ENCODE measurements around the gene TOGARAM2. TPM values are rescaled to one million over a fixed set of nuclear protein-coding genes. Genes with fewer than 3 reads are reported as not detected.

TOGARAM2 gene
- total and polyA plus RNA-seq, 2 experiments from 2014 or later: 1.8 TPM

DNA sequence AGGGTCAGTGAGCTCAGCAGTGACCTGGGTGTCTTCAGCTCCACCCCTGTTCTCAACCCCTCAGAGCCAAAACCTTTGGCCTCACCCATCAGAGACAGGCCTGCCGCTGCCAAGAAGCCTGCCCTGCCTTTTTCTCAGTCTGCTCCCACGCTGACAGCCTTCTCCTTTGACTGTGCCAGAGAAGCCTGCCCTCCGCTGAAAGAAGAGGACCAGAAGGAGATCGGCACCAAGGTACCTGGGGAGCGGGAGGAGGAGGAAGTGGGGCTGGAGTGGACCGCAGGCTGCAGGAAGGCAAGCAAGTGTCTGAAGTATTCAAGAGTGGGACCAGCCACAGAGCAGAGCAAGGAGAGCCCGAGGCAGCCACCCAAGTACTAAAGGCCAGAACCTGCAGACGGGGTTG lies 33.2 kb downstream of the TOGARAM2 start:
- Histone ChIP-seq H3K9me2 (ENCODE audit: insufficient read depth) (no peaks in the 10 kb centered on the region), H3K79me2 (replicated peaks; ENCODE audit: insufficient read depth) (no peaks in the 10 kb centered on the region), H3K36me3 (ENCODE audit: insufficient read depth) (no peaks in the 10 kb centered on the region), H3F3A (replicated peaks; ENCODE audit: low read depth) (no peaks in the 10 kb centered on the region), H3K4me3 (no peak overlapping the region), H3K27ac (ENCODE audit: low read depth) (no peak overlapping the region), H2AFZ (no peak overlapping the region), H3K4me2 (no peak overlapping the region), H3K4me1 (ENCODE audit: insufficient read depth) (0 out of 2 replicates have a peak, but pooled peaks cover 4% of the 10 kb centered on the region), H3K27me3 (ENCODE audit: insufficient read depth) (no peaks in the 10 kb centered on the region), H4K20me1 (replicated peaks; ENCODE audit: insufficient read depth) (no peaks in the 10 kb centered on the region)
- ATAC-seq (no peak), DNase-seq (ENCODE audit: low spot score) (no peak)
- H3K27ac Mint-ChIP-seq: no peak overlapping the region
- H3K4me1 Mint-ChIP-seq: peaks cover 19% of the 10 kb centered on the region
- H3K27me3 Mint-ChIP-seq (ENCODE audit: insufficient read depth, low read depth, poor library complexity): peaks cover 6% of the 10 kb centered on the region
- 0 out of 3 replicates have a peak, but pooled peaks cover under 1% of the 10 kb centered on the region for H3K9me3 Mint-ChIP-seq
- no peak overlapping the region for H3K4me3 Mint-ChIP-seq
- no peaks in the 10 kb centered on the region for H3K36me3 Mint-ChIP-seq (ENCODE audit: low read depth)
- no peak for TF ChIP-seq CREB1 (CRISPR knock-in tag; IDR thresholded peaks at IDR 0.05; ENCODE audit: low read depth)
- no peak for TF ChIP-seq EZH2 (IDR thresholded peaks at IDR 0.05; ENCODE audit: low read depth, unreplicated experiment)
- no peak for TF ChIP-seq CTCF (conservative IDR thresholded peaks at IDR 0.05; ENCODE audit: low read depth in 2 of 2)
- no peak for TF ChIP-seq JUNB (IDR thresholded peaks at IDR 0.05; ENCODE audit: unreplicated experiment)
- TF ChIP-seq POLR2AphosphoS5 (IDR thresholded peaks at IDR 0.05; ENCODE audit: low read depth): no peak
- no peak for TF ChIP-seq ZNF331 (CRISPR knock-in tag; IDR thresholded peaks at IDR 0.05; ENCODE audit: low read depth)

DNA sequence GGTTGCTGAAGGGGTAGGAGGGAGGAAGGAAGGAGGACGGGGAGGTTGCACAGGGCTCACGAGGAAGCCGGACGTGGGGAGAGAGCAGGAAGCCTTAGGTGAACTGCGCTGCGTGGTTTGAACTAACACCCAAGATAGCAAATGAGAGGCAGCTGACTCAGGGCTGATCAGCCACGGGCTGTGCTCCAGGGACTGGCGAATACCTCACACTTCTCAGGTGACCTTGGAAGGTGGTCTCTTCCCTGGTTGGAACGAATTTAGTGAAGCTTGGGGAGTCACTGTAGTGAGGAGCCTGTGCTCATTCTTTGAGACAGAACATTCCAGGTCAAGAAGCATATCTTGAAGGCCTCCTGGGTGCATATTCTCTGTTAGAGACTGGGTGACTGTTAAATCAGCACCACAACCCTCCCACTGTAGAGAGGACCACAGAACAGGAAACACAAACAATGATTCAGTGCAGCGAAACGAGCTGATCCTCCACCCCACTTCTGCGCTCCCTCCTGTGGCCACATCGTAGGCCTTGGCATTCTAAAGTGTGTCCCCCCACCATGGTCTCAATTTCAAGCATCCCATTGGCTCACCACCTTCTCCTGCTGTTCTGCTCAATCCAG lies 33.8 kb downstream of the TOGARAM2 start:
- Histone ChIP-seq H4K20me1 (replicated peaks; ENCODE audit: insufficient read depth) (no peaks in the 10 kb centered on the region), H2AFZ (no peak overlapping the region), H3K27ac (ENCODE audit: low read depth) (no peak overlapping the region), H3K79me2 (replicated peaks; ENCODE audit: insufficient read depth) (no peaks in the 10 kb centered on the region), H3K4me1 (ENCODE audit: insufficient read depth) (0 out of 2 replicates have a peak, but pooled peaks cover 4% of the 10 kb centered on the region), H3K4me2 (no peak overlapping the region), H3K27me3 (ENCODE audit: insufficient read depth) (no peaks in the 10 kb centered on the region), H3K4me3 (no peak overlapping the region), H3K9me2 (ENCODE audit: insufficient read depth) (no peaks in the 10 kb centered on the region), H3F3A (replicated peaks; ENCODE audit: low read depth) (no peaks in the 10 kb centered on the region), H3K36me3 (ENCODE audit: insufficient read depth) (no peaks in the 10 kb centered on the region)
- H3K4me1 Mint-ChIP-seq: peaks cover 20% of the 10 kb centered on the region
- peaks cover 6% of the 10 kb centered on the region for H3K27me3 Mint-ChIP-seq (ENCODE audit: insufficient read depth, low read depth, poor library complexity)
- TF ChIP-seq ETS1 (IDR thresholded peaks at IDR 0.05): no peak
- TF ChIP-seq JUNB (IDR thresholded peaks at IDR 0.05; ENCODE audit: unreplicated experiment): no peak
- no peak for TF ChIP-seq EZH2phosphoT487 (IDR thresholded peaks at IDR 0.05; ENCODE audit: unreplicated experiment)
- ATAC-seq (no peak), DNase-seq (ENCODE audit: low spot score) (no peak)
- H3K4me3 Mint-ChIP-seq: no peak overlapping the region
- H3K9me3 Mint-ChIP-seq: peaks cover 5% of the 10 kb centered on the region; the same call in 1 of the 3 replicates
- peaks cover 3% of the 10 kb centered on the region; the same call in 1 of the 3 replicates for H3K36me3 Mint-ChIP-seq (ENCODE audit: low read depth)
- no peak overlapping the region for H3K27ac Mint-ChIP-seq

Measured in GM23338 (cell line).